B cell (primary cell): ENCODE measurements around the gene FBXO27.

Source experiments
- CTCF ChIP-seq: fragments of 200-600 bp; IDR thresholded peaks from one replicate; pipeline ENCODE4 v1.8.0; 2022; ENCODE audit warnings: antibody characterized with exemption, mild to moderate bottlenecking
- EZH2 ChIP-seq: IDR thresholded peaks from 2 replicates; pipeline ENCODE4 v1.6.1; 2012; ENCODE audit warnings: borderline replicate concordance, low read depth, mild to moderate bottlenecking, moderate library complexity, low read length; ENCODE audit not compliant: insufficient read depth, poor library complexity, severe bottlenecking

DNA sequence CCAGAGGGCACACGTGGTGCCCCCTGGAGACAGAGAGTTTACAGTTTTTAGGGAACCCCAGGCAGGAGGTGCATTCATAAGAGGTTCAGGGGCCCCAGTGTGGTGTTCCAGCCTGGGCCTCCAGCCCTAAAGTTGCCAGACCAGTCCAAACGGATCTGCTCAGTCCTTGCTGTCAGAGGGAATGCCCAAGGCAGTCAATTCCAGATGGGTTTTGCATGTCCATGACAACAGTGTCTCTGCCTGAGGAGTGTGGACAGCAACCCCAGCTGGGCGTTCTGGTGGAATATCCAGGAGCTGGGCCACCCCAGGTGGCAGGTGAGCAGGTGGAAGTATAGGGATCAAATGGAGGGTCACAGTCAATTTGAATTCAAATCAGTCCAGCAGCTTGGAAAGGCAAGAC, 25.3 kb downstream of the FBXO27 start:
- TF ChIP-seq CTCF = no peak
- no peak for TF ChIP-seq EZH2
